ENCODE results near the gene PAFAH1B2. TPM values are rescaled to one million over a fixed set of nuclear protein-coding genes. Genes with fewer than 3 reads are reported as not detected.
"Not testable (repeated sequence)": the region's sequence is repeated elsewhere in the genome, so short reads cannot be mapped to it uniquely, and the experiment has no call there.

PAFAH1B2 gene
- total RNA-seq, 1 donor: 72.4 TPM

DNA sequence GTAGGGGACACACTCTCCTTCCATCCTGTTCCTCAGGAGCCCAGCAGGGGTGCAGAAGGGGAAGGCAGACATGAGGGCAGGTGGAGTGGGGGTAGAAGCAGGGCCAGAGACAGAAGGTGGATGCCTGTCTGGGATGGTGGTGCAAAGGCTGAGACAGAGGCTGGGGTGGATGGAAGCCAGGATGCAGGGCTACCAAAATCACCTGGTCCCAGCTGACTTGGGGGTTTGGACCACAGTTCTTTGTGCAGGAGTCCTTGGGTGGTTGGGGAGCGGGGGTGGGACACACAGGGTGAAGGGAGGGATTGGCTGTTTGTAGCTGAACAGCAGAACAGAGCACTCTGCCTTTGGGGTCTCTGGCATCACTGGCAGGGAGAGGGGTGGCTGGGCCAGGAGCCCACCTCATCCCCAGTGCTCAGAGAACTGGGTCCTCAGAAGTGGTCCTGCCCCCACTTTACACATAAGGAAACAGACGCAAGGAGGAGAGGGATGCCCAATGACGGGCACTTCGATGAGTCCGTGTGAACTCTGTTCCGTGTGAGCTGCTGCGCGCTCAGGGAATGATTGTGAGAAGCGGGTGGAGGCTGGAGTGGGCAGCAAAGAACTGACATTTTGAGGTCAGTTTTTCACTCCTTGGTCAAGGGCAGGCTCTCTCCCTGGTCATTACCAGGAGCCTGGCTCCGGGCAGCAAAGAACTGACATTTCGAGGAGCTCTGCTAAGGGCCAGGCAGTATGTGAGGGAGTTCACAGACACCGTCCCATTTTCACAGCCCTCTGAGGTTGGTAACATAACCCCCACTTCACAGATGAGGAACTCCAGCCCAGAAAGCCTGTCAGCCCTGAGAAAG lies 56.9 kb downstream of the PAFAH1B2 start:
- no peak for DNase-seq (ENCODE audit: low read depth in 2 of 3, low spot score in 2 of 3)

DNA sequence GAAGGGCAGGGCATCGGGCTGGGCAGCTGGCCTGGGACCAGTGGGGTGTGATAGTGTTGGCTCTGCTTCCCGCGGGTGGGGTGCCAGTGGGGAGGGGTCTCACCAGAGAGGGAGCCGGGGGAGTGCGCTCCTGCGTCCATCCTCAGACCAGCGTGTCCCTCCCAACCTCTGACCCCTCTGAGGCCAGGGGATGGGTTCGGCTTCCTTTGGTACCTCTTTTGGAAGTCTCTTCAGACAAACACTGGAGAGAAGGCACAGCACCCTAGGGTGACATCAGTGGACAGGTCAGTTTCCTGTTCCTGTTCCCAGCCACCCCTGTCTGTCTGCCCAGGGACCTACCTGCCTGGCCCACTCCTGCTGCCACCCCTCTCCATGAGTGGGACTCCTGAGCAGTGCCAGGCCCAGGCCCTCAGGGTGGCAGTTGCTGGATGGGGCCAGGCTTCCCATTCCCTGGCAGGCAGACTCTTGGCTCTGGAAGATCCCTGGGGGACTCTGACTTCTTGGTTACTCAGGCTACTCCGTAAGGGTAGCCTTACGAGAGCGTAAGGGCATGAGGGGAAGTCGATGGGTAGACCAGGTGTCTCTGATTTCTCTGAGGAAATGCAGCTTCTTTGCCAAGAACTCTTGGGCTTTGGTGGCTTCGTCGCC lies 57.7 kb downstream of the PAFAH1B2 start:
- no peak for DNase-seq (ENCODE audit: low read depth in 2 of 3, low spot score in 2 of 3)

DNA sequence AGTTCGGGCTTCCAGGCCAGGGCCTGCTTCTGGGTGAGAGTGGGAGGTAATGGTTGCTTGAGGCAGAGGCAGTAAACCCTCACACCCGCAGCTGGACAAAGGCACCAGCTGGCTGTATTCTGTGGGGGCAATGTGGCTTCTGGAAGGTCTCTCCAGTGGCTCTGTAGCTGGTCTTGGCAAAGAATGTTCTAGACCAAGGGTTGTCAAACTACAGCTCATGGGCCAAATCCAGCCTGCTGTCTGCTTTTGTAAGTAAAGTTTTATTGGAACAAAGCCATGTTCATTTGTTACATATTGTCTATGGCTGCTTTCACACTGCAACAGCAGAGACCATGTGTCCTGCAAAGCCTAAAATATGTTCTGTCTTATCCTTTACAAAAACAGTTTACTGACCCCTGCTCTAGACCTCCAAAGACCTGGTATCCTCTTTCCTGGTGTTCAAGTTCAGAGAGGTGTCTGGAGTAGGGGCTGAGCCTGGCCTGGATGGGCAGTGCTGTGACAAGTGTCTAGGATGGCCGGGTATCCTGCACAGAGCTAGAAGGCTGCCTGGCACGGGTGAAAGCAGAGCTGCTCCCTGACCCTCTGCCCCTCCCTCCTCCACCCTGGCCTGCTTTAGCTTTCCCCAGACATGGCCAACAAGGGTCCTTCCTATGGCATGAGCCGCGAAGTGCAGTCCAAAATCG lies 58.4 kb downstream of the PAFAH1B2 start:
- no peak for DNase-seq (ENCODE audit: low read depth in 2 of 3, low spot score in 2 of 3)

DNA sequence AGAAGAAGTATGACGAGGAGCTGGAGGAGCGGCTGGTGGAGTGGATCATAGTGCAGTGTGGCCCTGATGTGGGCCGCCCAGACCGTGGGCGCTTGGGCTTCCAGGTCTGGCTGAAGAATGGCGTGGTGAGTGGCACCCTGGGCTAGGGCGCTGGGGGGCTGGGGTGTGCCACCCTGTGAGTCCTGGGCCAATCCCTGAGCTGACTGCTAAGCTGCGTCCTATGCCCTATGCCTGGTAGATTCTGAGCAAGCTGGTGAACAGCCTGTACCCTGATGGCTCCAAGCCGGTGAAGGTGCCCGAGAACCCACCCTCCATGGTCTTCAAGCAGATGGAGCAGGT lies 59.0 kb downstream of the PAFAH1B2 start:
- no peak for DNase-seq (ENCODE audit: low read depth in 2 of 3, low spot score in 2 of 3)

DNA sequence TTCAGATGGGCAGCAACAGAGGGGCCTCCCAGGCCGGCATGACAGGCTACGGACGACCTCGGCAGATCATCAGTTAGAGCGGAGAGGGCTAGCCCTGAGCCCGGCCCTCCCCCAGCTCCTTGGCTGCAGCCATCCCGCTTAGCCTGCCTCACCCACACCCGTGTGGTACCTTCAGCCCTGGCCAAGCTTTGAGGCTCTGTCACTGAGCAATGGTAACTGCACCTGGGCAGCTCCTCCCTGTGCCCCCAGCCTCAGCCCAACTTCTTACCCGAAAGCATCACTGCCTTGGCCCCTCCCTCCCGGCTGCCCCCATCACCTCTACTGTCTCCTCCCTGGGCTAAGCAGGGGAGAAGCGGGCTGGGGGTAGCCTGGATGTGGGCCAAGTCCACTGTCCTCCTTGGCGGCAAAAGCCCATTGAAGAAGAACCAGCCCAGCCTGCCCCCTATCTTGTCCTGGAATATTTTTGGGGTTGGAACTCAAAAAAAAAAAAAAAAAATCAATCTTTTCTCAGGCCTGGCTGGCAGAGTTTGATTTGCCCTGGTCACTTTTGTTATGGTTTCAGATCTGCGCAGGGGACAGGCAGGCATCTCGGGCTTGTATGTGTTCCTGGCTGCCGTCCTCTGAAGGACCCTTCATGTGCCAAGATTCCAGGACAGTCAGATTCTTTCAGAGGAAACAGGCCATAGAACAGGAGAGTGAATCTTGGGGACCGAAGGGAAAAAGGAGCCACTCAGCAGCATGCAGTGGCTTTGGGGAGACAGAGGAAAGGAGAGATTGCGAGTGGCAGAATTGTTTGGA lies 60.4 kb downstream of the PAFAH1B2 start:
- no peak for DNase-seq (ENCODE audit: low read depth in 2 of 3, low spot score in 2 of 3)

DNA sequence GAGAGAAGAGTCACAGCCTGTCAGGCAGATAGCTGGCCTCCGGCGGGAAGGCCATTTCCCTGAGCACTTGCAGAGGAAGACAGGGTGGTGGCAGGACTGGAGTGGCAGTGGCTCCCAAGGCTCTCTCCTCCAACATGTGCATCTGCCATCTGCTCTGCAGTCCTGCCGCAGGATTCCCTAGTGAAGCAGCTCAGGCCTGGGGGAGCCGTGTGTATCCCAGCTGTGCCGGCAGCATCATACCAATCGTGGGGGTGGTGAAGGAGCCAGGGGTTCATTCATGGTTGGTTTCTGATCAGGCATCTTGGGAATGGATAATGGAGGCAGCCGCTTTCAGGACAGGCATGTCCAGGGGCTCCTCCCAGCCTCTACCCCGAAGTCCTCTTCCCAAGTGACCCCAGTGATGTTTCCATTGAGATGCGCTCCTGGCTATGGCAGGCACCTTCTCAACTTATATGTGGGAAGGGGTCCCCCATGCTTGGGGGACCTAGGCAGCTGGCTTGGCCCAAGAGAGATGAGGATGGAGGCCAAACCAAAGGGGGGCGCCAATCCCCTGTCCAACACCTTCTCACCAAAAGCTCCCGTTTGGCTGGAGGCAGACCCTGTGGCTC lies 61.2 kb downstream of the PAFAH1B2 start:
- no peak for DNase-seq (ENCODE audit: low read depth in 2 of 3, low spot score in 2 of 3)

DNA sequence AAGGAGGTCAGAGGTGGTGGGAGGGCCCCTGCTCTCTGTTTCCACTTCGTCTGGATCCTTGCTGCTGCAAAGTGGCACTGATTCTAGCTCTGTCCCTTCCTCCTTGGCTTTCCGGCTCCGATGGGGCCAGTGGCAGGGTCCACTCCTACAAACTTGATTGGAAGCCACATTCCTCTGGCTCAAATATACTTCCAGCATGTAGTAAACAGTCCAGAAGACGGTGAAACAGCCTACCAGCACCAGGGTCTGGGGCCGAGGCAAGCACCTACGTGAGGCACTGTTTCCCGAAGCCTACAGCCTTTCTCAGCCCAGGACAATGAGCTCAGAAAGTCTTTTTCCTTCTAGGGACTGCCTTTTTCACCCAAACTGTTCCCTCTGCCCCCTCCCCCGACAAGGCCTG lies 62.0 kb downstream of the PAFAH1B2 start:
- not testable (repeated sequence) for DNase-seq (ENCODE audit: low read depth in 2 of 3, low spot score in 2 of 3)

DNA sequence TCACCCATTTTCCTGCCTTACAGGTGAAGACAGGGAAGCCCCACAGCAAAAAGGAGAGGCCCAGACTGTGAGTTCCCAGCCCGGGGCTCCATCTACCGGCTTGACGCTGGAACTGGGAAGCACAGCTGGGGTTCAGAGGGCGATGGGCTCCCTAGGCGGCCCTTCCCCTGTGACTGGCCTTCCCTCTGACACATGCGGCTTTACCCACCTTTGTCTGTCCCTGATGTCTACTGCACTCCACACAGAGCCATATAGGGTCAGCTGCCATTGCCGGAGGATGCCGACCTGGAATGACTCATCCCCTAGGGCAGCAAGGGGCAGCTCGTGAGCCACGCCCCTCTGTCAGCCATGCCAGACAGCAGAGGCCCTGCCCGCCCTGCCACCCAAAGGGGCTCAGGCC lies 62.8 kb downstream of the PAFAH1B2 start:
- DNase-seq (ENCODE audit: low read depth in 2 of 3, low spot score in 2 of 3): not testable (repeated sequence)

DNA sequence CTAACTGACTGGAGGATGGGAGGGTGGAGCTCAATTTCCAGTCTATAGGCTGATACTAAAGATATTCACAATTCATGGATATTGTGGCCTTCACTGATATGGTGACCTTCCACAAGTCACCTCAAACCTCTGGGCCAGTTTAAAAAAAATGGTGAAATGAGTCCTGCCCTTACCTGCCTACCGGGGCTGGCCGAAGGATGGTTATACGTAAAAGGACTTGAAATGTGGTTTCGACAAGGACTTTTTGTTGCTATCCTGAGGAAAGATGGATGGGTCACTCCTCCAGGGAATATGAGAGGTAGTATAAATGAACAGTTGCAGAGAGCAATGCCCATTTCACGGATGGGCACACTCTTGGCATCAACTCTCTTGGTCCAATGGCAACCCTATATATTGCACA lies 63.4 kb downstream of the PAFAH1B2 start:
- not testable (repeated sequence) for DNase-seq (ENCODE audit: low read depth in 2 of 3, low spot score in 2 of 3)

DNA sequence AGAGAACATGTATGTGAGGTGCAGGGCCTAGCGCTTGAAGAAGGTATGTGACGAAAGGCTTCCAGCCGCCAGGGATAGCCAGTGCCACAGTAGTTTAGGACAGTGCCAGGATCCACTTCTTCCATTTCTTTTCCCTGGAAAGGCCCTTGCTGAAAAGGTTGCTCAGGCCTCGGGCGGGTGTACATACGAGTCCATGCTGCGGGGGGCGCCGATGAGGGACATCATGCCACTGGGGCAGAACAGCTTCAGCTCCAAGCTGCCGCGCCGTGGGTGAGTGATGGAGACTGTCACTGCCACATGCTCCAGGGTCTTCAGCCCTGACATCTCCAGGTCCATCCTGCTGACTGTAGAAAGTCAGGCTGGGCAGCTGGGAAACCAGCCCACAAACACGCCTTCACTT lies 64.6 kb downstream of the PAFAH1B2 start:
- DNase-seq (ENCODE audit: low read depth in 2 of 3, low spot score in 2 of 3): not testable (repeated sequence)

DNA sequence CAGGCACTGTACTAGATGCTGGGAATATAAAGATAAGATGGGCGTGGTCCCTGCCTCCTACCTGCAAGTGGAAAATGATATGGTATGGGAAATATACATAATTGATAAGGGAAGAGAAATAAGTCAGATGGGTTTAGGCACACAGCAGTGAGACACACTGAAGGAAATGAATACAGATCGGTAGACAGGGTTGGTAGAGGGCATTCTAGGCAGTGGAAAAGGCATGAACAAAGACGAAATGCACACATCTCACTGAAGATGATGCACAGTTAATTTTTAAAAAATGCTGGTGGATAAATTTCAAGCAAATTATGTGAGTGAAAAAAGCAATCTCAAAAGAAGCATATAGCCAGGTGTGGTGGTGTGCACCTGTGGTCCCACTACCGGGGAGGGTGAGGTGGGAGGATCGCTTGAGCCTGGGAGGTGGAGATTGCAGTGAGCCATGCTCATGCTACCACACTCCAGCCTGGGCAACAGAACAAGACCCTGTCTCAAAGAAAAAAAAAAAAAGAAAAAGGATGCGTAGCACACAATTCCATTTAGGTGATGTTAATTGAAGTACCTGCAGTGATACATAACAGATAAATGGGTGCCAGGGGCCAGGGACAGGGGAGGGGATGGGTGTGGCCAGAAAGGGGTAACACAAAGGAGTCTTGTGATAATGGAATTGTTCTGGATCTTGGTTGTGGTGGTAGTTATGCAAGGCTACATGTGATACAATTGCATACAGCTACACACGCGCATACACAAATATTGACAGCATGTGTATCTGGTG lies 65.5 kb downstream of the PAFAH1B2 start:
- not testable (repeated sequence) for DNase-seq (ENCODE audit: low read depth in 2 of 3, low spot score in 2 of 3)

DNA sequence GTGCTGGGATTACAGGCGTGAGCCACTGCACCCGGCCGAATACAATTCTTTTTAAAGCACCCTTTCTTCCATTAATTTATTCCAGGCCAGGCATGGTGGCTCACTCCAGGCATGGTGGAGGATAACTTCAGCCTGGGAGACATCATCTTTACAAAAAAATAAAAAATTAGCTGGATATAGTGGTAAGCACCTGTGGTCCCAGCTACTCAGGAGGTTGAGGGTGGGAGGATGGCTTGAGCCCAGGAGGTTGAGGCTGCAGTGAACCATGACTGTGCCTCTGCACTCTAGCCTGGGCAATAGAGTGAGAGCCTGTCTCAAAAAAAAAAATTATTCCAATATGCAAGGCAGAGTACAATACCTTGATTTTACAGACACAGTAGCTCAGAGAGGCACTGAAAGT lies 66.5 kb downstream of the PAFAH1B2 start:
- no peak for DNase-seq (ENCODE audit: low read depth in 2 of 3, low spot score in 2 of 3)

DNA sequence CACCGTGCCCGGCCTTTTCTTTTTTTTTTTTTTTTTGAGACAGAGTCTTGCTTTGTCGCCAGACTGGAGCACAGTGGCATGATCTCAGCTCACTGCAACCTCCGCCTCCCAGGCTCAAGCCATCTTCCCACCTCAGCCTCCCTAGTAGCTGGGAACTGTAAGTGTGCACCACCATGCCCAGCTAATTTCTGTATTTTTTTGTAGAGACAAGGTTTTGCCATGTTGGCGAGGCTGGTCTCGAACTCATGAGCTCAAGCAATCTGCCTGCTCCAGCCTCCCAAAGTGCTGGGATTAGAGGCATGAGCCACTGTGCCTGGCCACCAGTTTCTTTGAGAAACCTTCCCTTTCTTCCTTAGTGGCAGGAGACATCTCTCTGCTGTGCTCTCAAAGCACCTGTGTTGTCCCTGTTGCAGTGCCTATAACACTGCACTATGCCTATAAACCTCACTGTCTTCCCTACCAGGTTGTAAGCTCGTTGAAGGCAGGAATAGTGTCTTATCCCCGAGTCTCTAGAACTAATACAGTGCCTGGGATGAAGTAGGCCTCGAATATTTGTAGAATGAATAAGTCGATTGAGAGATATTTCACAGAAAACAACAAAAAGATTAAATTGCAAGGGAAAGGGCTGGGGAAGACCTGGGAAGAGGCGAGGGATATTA lies 68.7 kb downstream of the PAFAH1B2 start:
- DNase-seq (ENCODE audit: low read depth in 2 of 3, low spot score in 2 of 3): no peak

DNA sequence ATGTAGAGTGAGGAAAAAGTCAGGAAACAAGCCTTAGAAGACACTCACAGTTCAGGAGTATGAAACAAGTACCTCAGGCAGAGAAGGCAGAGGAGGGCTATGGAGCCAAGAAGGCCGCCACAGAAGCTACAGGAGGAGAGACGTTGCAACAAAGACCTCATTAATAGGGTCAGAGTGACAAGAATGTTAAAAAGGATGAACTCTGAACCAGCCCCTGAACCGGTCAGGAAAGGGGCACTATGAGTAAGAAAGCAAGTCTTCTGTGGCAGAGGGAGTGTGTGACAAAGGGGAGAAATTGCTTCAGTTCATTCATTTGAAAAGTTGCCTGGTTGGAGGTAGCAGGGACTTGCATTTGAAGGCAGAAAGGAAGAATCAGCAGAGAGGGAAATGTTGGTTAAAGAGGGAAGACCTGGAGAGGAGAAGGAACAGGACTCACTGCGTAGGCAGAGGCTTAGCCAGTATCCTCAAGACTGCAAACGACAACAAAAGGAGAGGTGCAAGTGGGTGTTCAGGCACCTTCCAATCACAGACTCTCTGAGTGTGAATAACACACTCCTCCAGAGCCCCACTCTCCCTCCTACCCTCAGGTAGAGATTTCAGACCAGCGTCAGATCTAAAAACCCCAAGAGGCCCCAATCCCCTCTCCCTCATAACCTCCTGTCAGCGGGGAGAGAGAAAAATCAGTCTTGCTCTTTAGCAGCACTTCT lies 70.5 kb downstream of the PAFAH1B2 start:
- DNase-seq (ENCODE audit: low read depth in 2 of 3, low spot score in 2 of 3): no peak

DNA sequence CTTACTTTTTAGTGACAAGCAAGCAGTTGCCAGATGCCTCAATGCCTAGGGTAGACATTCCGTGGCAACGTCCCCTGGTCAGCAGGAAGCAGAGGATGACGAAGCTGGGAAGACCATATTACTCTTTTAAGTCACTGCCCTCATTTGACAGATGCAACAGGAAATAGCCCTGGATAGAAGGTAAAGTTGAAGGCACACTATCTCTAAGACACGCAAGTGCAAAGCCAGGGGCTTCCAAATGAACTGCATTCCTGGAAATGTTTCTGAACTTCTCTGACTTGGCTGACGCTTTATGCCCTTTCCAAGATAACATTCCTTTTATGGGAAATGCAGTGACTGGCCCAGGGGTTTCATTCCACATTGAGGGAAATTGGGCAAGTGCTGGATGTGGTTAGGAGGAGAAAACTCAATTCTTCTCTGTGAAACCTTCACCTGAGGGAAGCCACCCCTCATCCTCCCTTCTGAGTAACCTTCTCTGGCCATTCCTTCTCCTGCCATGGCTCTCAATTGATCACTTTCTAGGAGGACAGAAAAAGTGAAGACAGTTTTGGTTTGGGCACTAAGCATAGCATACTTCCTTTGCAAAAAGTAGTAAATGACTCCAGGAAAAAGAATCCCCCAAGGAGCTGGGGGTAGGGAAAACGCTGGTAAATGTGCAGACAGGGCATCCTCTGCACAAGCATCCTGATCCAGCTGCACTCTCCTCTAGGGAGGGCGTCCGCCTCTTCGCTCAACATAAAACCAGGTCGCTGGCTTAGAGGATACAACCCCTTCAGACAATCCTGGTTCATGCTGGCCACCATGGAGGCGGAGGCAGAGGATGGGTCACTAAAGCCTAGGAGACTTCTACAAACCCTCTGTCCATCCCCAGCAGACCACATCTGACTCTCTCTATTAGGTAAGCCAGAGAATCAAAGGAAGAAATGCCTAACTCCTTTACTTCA lies 73.3 kb downstream of the PAFAH1B2 start:
- no peak for DNase-seq (ENCODE audit: low read depth in 2 of 3, low spot score in 2 of 3)

DNA sequence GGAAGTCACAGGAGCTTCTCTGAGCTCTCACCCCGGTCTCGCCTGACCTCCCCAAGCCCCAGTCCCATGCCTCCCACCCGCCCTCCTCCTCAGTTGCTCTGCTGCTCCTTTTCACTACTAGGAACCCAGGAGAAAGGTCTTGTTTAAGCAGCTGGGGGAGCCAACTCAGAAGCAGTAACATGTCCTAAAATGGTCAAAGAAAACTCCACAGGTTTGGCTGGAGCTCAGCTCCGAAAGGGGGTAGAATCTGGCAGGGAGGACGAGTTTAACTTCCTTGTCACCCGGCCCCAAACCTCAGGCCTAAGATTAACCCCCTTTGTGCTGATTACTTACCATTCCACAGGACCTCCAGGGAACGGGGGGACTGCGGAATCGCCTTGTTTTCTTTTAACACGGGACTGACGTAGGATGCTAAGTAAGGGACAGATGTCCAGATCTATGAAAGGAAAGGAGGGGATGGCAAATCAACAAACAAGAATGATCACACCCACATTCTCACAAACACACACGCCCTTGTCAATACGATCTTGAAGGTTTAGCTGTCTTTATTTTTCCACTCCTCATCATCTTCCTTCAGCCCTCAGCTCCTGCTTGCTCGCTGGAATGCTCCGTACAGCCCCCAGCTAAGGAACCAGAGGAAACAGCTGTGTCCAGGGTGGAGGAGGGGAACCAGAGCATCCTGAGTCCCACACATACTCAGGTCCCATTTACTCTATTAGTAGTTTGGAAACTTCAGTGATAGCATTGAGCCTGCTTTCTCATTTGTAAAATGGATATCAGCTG lies 74.2 kb downstream of the PAFAH1B2 start:
- DNase-seq (ENCODE audit: low read depth in 2 of 3, low spot score in 2 of 3): no peak

DNA sequence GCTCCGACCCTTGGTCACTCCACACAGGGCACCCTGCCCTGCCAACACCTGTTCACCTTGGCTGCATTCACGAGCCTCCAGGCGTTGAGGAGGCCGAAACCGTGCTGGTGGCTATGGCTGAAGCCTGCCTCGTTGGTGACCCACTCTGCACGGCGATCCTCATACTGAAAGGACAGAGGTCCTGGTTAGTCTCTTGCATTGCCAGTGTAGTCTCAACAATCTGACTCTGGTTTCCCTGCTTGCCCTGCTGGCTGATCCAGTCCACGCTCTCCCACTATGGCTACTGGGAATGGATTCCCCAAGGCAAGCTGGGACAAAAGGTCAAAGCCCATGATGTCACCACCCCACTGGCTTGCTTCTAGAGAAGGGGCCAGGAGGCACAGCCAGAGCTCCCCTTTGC lies 74.9 kb downstream of the PAFAH1B2 start:
- no peak for DNase-seq (ENCODE audit: low read depth in 2 of 3, low spot score in 2 of 3)

Measured in hematopoietic multipotent progenitor cell (in vitro differentiated cells).